Activated CD4-positive, CD25-positive, alpha-beta regulatory T cell (primary cell): Measurements from ENCODE around the gene ATG2A.

Source experiments
- DNase-seq, 4 experiments: peaks; one replicate each; lab custom pipeline; 2025; lab: John Stamatoyannopoulos, UW

Gene ATG2A

DNA sequence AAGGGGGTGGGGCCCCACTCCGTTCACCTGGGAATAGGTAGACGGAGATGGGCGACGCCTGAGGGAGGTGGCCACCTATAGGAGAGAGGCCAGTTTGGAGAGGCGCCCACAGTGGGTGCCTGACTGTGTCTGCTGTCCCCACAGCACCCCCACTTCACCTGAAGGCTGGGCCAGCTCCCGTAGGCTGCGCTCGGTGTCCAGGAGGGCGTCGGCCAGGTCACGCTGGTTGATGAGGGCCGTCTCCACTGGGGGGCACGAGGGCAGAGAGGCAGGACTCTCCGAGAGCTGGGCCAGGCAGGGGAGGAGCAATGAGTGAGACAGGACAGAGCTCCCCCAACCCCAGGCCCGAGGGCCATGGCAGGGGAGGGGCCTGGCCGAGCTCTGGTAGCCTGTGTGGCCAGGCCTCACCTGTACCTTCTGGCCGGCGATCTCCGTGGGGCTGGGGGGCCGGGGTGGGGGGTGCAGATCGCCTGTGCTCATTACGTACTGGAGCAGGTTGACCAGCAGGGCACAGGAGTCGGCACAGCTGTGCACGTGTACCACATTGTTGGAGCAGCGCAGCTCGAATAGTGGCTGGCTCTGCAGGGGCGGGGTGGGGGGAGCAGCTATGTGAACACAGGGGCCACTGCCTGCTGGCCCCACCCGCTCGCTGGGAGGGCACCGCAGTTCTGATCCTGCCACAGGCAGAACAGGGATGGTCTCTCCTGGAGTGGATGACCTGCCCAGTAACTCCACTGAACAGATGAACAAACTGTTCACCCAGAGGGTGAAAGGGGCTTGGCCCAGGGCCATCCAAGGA, 14.7 kb downstream of the ATG2A start:
- DNase-seq: no peak

DNA sequence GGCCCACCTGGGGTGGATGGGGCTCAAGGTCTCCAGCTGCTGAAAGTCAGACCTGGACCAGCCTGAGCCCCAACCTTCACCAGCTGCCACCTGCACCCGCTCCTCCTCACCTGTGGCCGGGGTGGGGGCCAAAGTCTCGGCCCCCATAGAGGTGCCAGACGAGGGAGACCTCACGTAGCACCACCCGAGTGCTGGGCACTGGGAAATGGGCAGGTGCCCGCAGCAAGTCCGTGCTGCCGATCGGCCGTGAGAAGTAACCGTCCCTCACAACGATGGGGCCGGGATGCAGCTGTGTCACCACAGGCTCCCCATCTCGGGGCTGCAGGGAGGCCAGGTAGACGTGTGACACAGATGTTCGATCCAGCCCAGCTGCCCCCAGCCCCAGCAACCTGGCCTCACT, 16.2 kb downstream of the ATG2A start:
- no peak for DNase-seq

DNA sequence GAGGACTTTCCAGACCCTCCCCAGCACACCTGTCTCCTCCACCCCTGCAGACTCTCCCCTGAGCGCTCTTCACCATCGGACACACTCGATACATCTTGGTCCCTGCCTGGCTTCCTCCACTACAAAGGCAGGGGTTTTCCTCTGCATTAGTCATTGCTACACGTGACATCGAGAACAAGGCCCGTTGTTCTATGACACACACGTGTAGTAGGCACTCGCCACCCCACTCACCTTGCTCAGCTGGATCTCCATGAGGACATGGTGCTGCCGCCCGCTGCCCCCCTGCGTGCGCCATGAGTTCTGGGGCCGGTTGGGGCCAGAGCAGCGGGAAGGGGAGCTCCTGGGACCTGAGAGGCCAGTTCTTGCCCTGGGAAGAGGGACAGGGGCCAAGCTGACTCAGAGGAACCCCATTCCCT, 16.7 kb downstream of the ATG2A start:
- peak; percentile 29 to 50 (median 47) for DNase-seq

DNA sequence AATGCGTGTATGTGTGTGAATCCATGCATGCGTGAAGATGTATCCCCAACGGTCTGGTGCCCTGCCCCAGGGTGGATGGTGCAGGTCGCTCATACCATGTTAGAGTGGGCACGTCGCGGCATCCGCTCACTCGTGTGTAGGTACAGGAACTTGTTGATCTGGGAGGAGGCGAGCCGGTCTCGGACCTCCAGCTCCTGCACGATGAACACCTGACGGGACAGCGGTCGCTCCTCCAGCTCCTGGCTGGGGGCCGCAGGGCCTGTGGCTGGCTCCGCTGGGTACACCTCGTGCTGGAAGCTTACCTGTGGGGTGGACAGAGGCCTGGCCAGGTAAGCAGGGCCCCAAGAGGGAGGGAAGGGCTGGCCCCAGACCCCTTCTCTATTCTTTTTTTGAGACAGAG, 18.5 kb downstream of the ATG2A start:
- no peak for DNase-seq

DNA sequence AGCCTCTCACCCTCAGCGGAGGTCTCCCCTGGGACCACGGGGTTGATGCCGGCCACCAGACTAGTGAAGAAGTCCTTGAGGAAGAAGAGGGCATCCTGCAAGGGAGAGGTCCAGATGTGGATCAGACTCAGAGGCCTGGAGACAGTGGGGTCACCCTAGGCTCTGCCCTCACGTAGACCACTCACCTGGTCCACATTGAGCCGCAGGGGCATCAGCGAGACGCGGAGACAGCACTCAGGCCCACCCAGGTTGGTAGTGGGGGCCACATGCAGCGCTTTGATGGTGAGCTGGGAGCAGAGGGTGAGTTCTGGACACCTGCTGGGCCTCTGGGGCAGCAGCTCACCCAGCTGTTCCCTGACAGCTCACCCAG, 18.9 kb downstream of the ATG2A start:
- no peak for DNase-seq

DNA sequence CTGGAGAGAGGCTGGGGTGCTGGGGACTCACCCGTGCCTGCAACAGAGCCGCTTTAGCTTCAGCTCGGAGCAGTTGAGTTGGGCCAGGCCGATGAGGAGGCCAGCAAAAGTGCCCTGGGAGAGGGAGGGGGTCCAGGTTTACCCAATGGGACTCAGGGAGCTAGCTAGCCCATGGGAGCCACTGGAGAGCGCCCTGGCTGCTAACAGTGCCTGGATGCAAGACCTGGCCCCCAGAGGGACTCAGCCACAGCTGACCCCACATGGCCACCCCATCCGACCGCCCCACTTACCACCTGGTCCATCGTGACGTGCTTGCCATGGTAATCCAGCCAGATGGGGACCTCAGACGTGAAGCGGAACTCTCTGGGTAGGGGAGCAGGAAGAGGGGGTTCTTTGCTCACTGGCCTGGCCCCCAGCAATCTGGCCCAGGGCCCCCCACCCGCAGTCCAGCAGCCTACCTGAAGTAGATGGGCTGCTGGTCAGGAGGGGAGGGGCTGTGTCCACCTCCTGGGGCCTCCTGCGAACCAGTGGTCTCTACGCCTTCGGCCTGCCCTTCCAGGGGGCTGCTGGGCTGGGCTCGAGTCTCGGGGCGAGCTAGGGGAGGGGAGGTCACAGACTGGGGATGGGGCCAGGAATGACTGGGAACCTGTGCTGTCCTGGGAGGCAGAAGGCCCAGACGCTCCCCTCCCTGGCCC, 19.5 kb downstream of the ATG2A start:
- no peak for DNase-seq

DNA sequence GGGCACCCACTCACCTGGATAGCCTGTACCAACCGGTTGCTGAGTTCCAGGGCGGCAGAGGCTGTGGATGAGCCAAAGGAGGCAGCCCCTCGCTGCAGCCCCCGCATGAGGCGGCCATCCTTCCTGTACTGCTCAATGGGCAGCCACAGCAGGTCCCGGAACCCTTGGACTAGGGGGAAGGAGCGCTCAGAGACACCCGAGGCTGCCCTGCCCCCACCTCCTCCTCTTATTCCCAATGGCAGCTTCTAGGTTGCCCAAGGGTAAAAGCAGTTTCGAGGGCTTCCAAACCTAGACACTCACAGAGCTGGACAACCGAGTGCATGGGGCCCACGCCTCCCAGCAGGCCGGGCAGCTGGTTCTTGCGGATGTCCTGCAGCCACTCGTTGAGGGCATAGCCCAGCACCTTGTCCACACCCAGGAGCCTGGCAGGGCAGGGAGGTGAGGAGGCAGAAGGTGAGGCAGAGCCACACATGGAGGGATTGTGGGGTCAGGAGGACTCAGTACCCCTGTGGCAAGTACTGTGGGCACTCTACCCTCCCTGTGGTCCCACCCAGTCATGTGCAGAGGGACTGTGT, 20.5 kb downstream of the ATG2A start:
- DNase-seq: no peak

DNA sequence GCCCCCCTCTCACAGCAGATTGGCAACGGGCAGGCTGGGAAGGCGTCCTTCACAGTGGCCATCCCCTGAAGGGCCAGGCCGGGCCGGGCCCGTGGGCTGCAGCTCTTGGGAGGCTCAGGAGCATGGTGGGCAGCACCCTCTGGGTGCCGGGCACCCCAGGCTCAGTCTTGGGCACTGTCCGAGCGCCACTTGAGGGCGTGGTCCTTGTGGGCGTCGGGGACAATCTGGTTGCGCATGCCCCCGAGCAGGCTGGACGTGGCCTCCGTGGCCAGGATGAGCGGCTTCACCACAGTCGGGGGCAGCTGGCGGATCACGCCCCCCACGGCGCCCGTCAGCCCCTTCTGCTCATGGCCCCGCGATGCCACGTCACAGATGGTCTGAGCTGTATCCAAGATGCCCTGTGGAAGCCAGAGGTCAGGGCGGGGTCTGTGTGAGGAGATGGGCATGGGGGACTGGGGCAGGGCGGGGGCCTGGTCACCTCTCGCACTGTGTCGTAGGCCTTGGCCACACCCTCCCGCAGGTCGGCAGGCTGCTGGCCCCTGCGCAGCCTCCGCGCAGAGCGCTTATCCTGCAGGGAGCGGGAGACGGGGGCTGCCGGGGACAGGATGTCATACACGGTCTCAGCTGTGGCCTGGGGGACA, 22.1 kb downstream of the ATG2A start:
- DNase-seq: no peak

DNA sequence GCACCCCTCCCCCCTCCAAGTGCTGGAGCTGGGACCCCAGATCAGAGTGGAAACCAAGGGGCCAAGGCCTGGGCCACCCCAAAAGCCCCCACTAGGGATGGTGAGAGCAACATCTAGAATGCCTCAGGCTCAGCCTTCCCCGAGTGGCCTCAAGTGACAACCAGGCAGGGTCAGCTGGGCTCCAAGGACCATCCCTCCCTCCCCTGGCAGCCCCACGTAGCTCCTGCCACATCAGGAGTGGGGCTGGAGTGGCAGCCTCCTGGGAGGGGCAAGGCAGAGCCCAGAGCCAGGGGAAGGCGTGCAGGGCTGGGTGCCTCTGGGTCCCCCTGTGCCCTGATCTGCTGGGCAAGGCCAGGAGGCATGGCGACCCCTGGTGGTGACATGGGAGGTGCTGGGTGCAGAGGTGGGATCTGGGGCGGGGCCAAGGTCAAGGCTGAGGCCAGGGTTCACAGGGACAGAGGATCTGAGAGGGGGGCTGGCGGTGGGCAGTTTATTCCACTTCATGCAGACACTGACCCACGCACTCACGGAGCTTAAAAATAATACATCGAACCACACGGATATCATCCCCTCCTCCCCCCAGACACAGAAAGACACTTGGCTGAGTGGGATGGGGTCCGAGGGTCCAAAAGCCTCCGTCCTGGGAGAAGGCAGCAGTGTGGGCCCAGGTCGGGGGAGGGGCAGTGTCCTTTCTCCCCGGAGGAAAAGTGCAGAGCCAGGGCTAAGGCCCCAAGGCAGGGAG, 22.8 kb downstream of the ATG2A start:
- peak; percentile 86 to 96 (median 88) for DNase-seq

DNA sequence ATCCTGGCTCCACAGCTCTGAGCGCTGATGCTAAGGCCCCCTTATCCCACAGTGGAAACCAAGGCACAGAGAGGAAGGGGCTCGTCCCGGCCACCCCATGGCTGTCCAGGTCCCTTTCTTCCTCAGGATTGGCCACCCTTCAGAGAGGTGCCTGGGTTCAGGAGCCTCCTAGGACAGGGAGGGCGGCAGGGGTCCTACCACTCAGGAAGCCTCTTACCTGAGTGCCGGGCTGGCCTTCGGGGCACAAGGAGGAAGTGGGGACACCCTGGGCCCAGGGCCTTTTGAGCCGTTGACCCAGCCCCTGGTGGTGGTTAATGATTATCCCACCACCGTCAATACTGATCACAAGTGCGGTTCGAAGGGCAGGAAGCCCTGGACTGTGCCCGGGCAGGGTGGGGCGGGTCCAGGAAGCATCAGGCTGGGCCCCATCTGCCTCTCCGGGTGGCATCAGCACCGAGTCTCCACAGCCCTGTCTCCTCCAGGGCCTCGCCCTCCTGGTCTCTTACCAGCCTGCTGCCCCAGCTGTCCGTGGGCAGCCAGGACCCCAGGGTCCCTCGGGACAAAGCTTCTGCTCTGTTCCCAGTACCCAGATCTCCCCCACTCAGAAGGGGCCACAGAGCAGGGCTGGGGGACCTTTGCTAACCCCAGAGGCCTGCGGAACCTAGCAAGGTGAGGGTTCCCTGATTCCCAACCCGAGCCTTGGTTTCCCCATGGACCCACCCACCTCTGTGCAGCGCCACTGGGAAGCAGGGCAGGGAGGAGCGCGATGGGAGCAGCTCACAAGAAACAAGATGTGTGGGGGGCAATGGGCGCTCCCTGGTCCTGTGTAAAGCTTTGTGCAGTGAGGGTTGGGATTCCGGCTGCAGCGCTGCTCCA, 23.6 kb downstream of the ATG2A start:
- DNase-seq: no peak

DNA sequence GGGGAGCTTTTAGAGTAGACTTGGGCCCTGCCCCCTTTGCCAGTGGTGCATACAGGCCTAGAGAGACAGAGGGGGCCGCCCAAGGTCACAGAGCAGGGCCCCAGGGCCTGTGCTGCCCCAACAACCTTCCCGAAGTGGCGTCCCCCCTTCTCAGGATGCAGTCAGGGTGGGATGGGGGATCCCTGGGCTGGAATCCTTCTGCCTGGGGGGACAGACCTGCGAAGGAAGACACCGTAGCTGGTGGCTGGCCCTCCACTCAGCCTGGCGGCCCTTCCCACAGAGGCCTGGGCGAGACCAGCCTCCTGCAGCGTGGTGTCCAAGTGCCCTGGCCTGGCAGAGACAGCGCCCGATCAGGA, 24.2 kb downstream of the ATG2A start:
- no peak for DNase-seq

DNA sequence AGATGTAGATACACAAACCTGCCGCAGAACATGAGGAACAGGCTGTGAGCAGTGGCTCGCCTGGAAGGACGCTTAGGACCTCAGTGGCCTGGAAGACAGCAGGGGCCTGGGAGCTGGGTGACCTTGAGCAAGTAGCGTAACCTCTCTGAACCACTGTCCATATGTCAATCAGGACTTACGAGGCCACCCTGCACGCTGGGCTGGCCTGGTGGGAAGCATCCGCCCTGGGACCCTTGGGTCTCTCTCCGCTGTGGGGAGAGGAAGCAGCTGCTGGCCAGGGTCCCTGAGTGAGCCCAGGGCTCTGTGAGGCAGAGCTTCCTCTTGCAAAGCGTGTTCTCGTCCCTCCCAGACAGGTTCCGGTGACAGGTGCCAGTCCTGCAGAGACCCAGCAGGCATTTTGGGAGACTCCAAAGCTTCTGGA, 24.6 kb downstream of the ATG2A start:
- DNase-seq: no peak

DNA sequence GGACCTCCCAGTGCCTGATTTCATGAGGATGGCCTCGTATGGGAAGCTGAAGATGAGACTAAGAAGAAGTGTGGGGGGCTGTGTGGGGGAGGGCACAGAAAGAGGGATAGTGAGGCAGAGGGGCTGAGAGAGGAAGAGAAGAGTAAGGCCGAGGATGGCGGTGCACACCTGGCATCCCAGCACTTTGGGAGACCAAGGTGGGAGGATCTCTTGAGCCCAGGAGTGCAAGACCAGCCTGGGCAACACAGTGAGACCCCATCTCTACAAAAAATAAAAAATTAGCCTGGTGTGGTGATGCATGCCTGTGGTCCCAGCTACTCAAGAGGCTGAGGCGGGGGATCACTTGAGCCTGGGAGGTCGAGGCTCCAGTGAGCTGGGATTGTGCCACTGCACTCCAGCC, 25.1 kb downstream of the ATG2A start:
- DNase-seq: no peak

DNA sequence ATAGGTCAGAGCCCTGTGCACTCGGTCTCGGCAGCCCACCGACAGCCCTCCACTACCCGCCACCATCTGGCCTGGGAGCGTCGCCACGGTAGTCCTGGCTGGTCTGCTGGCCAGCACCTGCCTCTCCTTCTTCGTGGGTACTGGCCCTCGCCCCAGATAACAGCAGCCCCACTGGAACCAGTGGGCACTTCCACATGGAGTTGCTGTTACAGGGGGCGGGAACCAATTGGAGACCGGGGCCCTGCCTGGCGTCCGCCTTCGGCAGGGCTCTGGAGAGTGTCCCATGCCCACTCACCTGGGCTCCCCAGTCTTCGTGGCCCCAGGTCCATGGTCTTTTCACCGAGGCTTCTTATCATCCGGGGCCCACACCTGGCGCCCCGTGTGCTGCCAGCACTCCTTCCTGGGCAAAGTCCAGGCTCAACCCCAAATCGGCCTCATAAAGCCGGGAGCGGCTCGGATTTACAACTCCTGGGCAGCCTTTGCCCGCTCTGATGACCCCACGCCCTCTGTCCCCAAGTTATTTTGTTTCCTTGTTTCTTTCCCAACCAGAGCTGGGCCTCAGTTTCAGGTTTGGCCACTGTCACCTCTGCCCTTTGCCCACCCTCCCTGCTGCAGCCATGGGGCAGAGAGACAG, 25.7 kb downstream of the ATG2A start:
- DNase-seq: no peak

DNA sequence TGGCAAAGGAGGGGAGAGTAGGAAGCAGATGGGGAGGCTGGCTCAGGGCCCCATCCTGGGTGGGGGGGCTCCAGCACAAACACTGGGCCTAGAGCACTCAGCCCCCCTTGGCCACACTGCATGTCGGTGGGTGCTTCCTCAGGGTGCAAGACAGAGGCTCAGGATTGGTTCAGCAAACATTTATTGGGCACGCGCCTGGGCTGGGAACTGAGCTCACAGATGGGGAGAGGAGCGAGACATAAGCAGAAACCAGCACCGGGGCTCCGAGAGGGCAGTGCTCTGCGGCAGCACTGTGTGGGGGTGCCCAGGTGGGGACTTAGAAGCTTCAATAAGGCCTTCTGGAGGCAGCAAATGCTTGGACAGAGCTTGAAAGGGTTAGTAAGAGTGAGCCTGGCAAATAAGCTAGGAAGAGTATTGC, 26.5 kb downstream of the ATG2A start:
- DNase-seq: no peak

DNA sequence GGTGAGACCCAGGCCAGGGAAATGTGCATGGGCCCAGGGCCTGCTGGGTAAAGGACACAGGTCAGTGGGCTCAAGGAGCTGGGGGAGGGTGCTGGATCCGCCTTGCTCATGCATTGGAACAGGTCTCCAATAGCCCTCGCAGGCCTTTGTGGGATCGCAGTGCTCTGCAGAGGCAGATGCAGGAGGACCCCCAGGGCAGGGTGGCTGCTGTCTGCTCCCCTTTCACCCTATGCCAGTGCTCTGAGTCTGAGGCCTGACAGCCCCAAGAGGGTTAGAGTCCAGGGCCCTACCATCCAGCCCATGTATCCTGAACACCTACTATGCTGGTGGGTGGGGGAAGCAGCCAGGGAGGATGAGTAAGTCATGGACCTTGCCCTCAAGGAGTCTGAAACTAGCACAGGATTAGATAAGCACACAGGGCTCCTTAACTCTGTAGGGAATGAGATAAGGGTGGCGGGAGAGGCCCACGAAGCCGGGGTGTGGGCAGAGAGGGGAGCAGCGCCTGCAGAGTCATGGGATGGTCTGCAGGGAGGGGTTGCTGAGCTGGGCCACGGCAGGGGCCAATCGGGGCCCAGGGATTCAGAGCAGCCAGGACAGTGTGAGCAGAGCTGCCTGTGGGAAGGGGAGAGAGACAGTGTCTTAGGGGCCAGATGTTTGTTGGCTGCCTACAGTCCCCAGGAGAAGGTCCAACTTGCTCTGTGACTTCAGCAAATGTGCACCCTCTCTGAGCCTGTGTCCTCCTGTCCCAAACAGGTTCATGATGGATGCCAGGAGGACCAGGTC, 28.1 kb downstream of the ATG2A start:
- DNase-seq: no peak

DNA sequence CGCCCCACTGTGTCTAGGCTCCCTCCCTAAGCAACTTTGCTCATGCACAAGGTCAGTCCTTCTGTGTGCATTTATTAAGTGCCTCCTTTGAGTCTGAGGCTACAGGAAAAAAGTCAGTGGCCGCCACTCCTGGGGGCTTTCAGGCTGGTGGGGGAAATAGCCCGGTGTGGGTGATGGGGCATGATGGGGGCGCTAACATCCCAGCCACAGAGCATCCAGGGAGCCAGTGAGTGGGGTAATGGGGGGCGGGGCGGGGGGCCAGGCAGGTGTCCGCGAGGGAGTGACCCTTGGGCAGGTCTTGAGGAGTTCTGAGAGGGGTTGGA, 28.6 kb downstream of the ATG2A start:
- no peak for DNase-seq

DNA sequence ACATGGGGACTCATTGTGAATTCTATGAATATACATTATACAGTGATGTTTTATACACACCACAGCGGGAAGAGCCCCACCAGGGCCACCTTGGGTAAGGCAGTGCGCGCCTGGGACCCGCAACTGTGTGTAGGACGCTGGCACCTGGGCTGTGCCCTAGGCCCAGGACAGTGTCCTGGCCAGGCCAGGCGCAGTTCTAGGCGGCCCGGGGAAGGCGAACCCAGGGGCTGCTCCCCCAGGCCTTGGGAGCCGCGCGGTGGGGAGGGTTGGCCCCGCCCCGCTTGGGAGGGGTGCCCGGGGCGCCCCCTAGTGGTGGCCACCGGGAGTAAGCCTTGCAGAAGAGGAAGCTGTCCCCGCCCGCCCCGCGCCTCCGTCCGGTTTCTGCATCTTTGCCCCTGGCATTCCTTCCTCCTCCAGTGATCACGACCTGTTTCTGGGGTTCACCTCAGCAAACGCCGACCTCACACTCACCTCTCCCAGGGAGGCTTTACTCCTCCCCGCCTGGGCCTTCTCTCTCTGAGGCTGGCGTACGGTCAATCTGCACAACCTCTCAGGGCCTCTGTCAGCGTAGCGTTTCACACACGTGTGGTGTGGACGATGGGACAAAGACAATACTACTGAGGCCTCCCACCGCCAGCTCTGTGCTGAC, 29.1 kb downstream of the ATG2A start:
- peak; percentile 68 to 79 (median 76) for DNase-seq

DNA sequence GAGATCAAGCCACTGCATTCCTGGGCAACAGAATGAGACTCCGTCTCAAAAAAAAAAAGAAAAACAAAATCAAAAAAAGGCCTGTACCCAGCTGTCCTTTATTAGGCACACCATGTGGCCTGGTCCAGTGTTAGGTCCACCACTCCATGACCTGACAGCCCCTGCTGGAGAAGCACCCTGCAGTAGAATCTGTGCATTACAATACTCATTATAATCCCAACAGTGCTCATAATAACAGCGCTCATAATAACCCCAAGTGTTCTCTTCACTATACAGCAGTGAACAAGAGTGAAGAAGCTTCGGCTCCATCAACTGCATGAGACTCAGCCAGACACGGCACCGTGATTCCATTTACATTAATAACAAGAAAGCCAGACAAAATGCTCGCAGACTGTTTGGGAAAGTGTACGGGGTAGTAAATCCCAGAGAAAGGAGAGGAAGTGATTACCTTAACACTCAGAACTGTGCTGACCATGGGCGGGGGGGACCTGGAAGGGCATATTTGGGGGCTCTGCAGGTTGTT, 29.7 kb downstream of the ATG2A start:
- DNase-seq: no peak
